Measurements from ENCODE around the gene FRMD3.

Gene FRMD3

GRCh38 chr9:83199240-83199639 is 339.0 kb downstream of the FRMD3 start:
- no peak overlapping the region for H3K9ac ChIP-seq (ENCODE audit: low read depth, low read length, poor library complexity, severe bottlenecking)
- no peak overlapping the region for H3K4me2 ChIP-seq (ENCODE audit: low read depth, low read length, poor library complexity, severe bottlenecking)
- H3K79me2 ChIP-seq (ENCODE audit: insufficient read depth, low read length), result no peaks in the 10 kb centered on the region
- H2AFZ ChIP-seq (ENCODE audit: low read length), result no peak overlapping the region
- no peaks in the 10 kb centered on the region for H3K36me3 ChIP-seq (ENCODE audit: insufficient read depth, low read length)
- no peaks in the 10 kb centered on the region for H3K4me1 ChIP-seq (ENCODE audit: insufficient read depth, low read length, poor library complexity, severe bottlenecking)
- H3F3A ChIP-seq (ENCODE audit: low read depth), result no peaks in the 10 kb centered on the region
- H3K27me3 ChIP-seq (ENCODE audit: insufficient read depth, low read length, poor library complexity, severe bottlenecking), result no peaks in the 10 kb centered on the region
- no peaks in the 10 kb centered on the region for H3K9me2 ChIP-seq (replicated peaks; ENCODE audit: low read depth, low read length)
- TF ChIP-seq EZH2phosphoT487 (IDR thresholded peaks at IDR 0.05; ENCODE audit: borderline replicate concordance), result no peak
- TF ChIP-seq CTCF (conservative IDR thresholded peaks at IDR 0.05; ENCODE audit: low read length), result peak; percentile 75
- no peak overlapping the region for H3K4me3 ChIP-seq (ENCODE audit: low read length, poor library complexity, severe bottlenecking)
- no peaks in the 10 kb centered on the region for H4K20me1 ChIP-seq (ENCODE audit: insufficient read depth, low read length, poor library complexity, severe bottlenecking)
- no peaks in the 10 kb centered on the region for H3K9me3 ChIP-seq (ENCODE audit: insufficient read depth, low read depth, low read length)

GRCh38 chr9:83198371-83198770 is 339.8 kb downstream of the FRMD3 start:
- no peaks in the 10 kb centered on the region for H3K9me2 ChIP-seq (replicated peaks; ENCODE audit: low read depth, low read length)
- no peaks in the 10 kb centered on the region for H3F3A ChIP-seq (ENCODE audit: low read depth)
- no peak overlapping the region for H2AFZ ChIP-seq (ENCODE audit: low read length)
- no peak for TF ChIP-seq EZH2phosphoT487 (IDR thresholded peaks at IDR 0.05; ENCODE audit: borderline replicate concordance)
- no peak for TF ChIP-seq CTCF (conservative IDR thresholded peaks at IDR 0.05; ENCODE audit: low read length)
- no peaks in the 10 kb centered on the region for H3K27me3 ChIP-seq (ENCODE audit: insufficient read depth, low read length, poor library complexity, severe bottlenecking)
- H4K20me1 ChIP-seq (ENCODE audit: insufficient read depth, low read length, poor library complexity, severe bottlenecking), result no peaks in the 10 kb centered on the region
- no peaks in the 10 kb centered on the region for H3K79me2 ChIP-seq (ENCODE audit: insufficient read depth, low read length)
- H3K36me3 ChIP-seq (ENCODE audit: insufficient read depth, low read length), result no peaks in the 10 kb centered on the region
- no peaks in the 10 kb centered on the region for H3K4me1 ChIP-seq (ENCODE audit: insufficient read depth, low read length, poor library complexity, severe bottlenecking)
- no peak overlapping the region for H3K4me2 ChIP-seq (ENCODE audit: low read depth, low read length, poor library complexity, severe bottlenecking)
- no peaks in the 10 kb centered on the region for H3K9me3 ChIP-seq (ENCODE audit: insufficient read depth, low read depth, low read length)
- H3K4me3 ChIP-seq (ENCODE audit: low read length, poor library complexity, severe bottlenecking), result no peak overlapping the region
- H3K9ac ChIP-seq (ENCODE audit: low read depth, low read length, poor library complexity, severe bottlenecking), result no peak overlapping the region

- H3K4me3 ChIP-seq (ENCODE audit: low read length, poor library complexity, severe bottlenecking), result no peak overlapping the region
- no peaks in the 10 kb centered on the region for H4K20me1 ChIP-seq (ENCODE audit: insufficient read depth, low read length, poor library complexity, severe bottlenecking)
- H3K79me2 ChIP-seq (ENCODE audit: insufficient read depth, low read length), result no peaks in the 10 kb centered on the region
- H3K9me2 ChIP-seq (replicated peaks; ENCODE audit: low read depth, low read length), result no peaks in the 10 kb centered on the region
- TF ChIP-seq CTCF (conservative IDR thresholded peaks at IDR 0.05; ENCODE audit: low read length) (no peak), EZH2phosphoT487 (IDR thresholded peaks at IDR 0.05; ENCODE audit: borderline replicate concordance) (no peak)
- H3K4me1 ChIP-seq (ENCODE audit: insufficient read depth, low read length, poor library complexity, severe bottlenecking), result no peaks in the 10 kb centered on the region
- H3K9ac ChIP-seq (ENCODE audit: low read depth, low read length, poor library complexity, severe bottlenecking), result no peak overlapping the region
- H3K27me3 ChIP-seq (ENCODE audit: insufficient read depth, low read length, poor library complexity, severe bottlenecking), result no peaks in the 10 kb centered on the region
- no peaks in the 10 kb centered on the region for H3K36me3 ChIP-seq (ENCODE audit: insufficient read depth, low read length)
- no peaks in the 10 kb centered on the region for H3F3A ChIP-seq (ENCODE audit: low read depth)
- no peak overlapping the region for H2AFZ ChIP-seq (ENCODE audit: low read length)
- no peaks in the 10 kb centered on the region for H3K9me3 ChIP-seq (ENCODE audit: insufficient read depth, low read depth, low read length)
- no peak overlapping the region for H3K4me2 ChIP-seq (ENCODE audit: low read depth, low read length, poor library complexity, severe bottlenecking)
These were observed 340.6 kb downstream of the FRMD3 start for GRCh38 chr9:83197591-83197990.
